GM21737 (cell line): Measurements from ENCODE around the gene HCN2.

ENCODE experiments used
- ATAC-seq: cut with Tn5 transposase; IDR thresholded peaks from one replicate; pipeline ENCODE4 v1.9.1; 2021; ENCODE audit warnings: mild to moderate bottlenecking, moderate library complexity; ENCODE audit not compliant: unreplicated experiment

Gene HCN2

GRCh38 chr19:650121-650520, 60.4 kb downstream of the HCN2 start:
- no peak for ATAC-seq

GRCh38 chr19:651114-651818, 61.6 kb downstream of the HCN2 start:
- no peak for ATAC-seq

GRCh38 chr19:651991-652390, 62.3 kb downstream of the HCN2 start:
- ATAC-seq, result no peak

GRCh38 chr19:652467-653389, 63.0 kb downstream of the HCN2 start:
- no peak for ATAC-seq

GRCh38 chr19:653425-653824, 63.7 kb downstream of the HCN2 start:
- ATAC-seq, result no peak

GRCh38 chr19:655691-656090, 66.0 kb downstream of the HCN2 start:
- no peak for ATAC-seq

- ATAC-seq, result no peak
Measured at GRCh38 chr19:656751-657559, 67.3 kb downstream of the HCN2 start.

GRCh38 chr19:657611-658010, 67.9 kb downstream of the HCN2 start:
- ATAC-seq, result no peak

- no peak for ATAC-seq
Measured at GRCh38 chr19:658059-658839, 68.6 kb downstream of the HCN2 start.

GRCh38 chr19:658916-659839, 69.5 kb downstream of the HCN2 start:
- ATAC-seq, result no peak

- ATAC-seq, result no peak
Measured at GRCh38 chr19:660793-661426, 71.2 kb downstream of the HCN2 start.

GRCh38 chr19:661427-662196, 71.9 kb downstream of the HCN2 start:
- ATAC-seq, result no peak

- ATAC-seq, result peak; percentile 19
Measured at GRCh38 chr19:662207-662961, 72.7 kb downstream of the HCN2 start.

- peak; percentile 54 for ATAC-seq
Measured at GRCh38 chr19:662962-663681, 73.4 kb downstream of the HCN2 start, which contains the start of gene RNF126. TSS of gene RNF126 (minus strand) at chr19:663214. CDS start at chr19:663121, 93 bp downstream.

- ATAC-seq, result no peak
Measured at GRCh38 chr19:663682-664117, 74.0 kb downstream of the HCN2 start.

- ATAC-seq, result no peak
Measured at GRCh38 chr19:664913-665443, 75.3 kb downstream of the HCN2 start.
